GM19452 (cell line): Measurements from ENCODE around the gene FKBP1C.
"Not testable (repeated sequence)": the region's sequence is repeated elsewhere in the genome, so short reads cannot be mapped to it uniquely, and the experiment has no call there.

Experiments
- ATAC-seq: cut with Tn5 transposase; IDR thresholded peaks from one replicate; pipeline ENCODE4 v1.9.1; 2021; ENCODE audit not compliant: unreplicated experiment

FKBP1C gene

GRCh38 chr6:63211343-63211742, at the start of gene FKBP1C:
Gene FKBP1C, plus strand, starts transcription at chr6:63211469.
- ATAC-seq = not testable (repeated sequence)

GRCh38 chr6:63164047-63164803, 47.0 kb upstream of the FKBP1C start:
- ATAC-seq = not testable (repeated sequence)

- ATAC-seq = no peak
Observed at GRCh38 chr6:63174173-63174572, 37.1 kb upstream of the FKBP1C start.

GRCh38 chr6:63176181-63176580, 35.1 kb upstream of the FKBP1C start:
- no peak for ATAC-seq

- no peak for ATAC-seq
Observed at GRCh38 chr6:63180367-63180766, 30.9 kb upstream of the FKBP1C start.

GRCh38 chr6:63186970-63187369, 24.3 kb upstream of the FKBP1C start:
- ATAC-seq = no peak

GRCh38 chr6:63188828-63189227, 22.4 kb upstream of the FKBP1C start:
- ATAC-seq = no peak

GRCh38 chr6:63193324-63193723, 17.9 kb upstream of the FKBP1C start:
- ATAC-seq = no peak

GRCh38 chr6:63197741-63198140, 13.5 kb upstream of the FKBP1C start:
- no peak for ATAC-seq

- no peak for ATAC-seq
Observed at GRCh38 chr6:63213325-63213724, 2.1 kb downstream of the FKBP1C start.

- no peak for ATAC-seq
Observed at GRCh38 chr6:63214816-63215215, 3.5 kb downstream of the FKBP1C start.

- no peak for ATAC-seq
Observed at GRCh38 chr6:63224179-63224578, 12.9 kb downstream of the FKBP1C start.

- ATAC-seq = not testable (repeated sequence)
Observed at GRCh38 chr6:63225987-63226386, 14.7 kb downstream of the FKBP1C start.

- not testable (repeated sequence) for ATAC-seq
Observed at GRCh38 chr6:63227928-63228894, 16.9 kb downstream of the FKBP1C start.

GRCh38 chr6:63230027-63230426, 18.8 kb downstream of the FKBP1C start:
- ATAC-seq = not testable (repeated sequence)

GRCh38 chr6:63230511-63230910, 19.2 kb downstream of the FKBP1C start:
- not testable (repeated sequence) for ATAC-seq

GRCh38 chr6:63236398-63236817, 25.1 kb downstream of the FKBP1C start:
- ATAC-seq = no peak

- ATAC-seq = no peak
Observed at GRCh38 chr6:63245420-63245819, 34.2 kb downstream of the FKBP1C start.

- no peak for ATAC-seq
Observed at GRCh38 chr6:63245909-63246308, 34.6 kb downstream of the FKBP1C start.

- no peak for ATAC-seq
Observed at GRCh38 chr6:63246581-63246980, 35.3 kb downstream of the FKBP1C start.

GRCh38 chr6:63249875-63250482, 38.7 kb downstream of the FKBP1C start:
- no peak for ATAC-seq
